ENCODE data around the gene PALM3. TPM values are rescaled to one million over a fixed set of nuclear protein-coding genes. Genes with fewer than 3 reads are reported as not detected.

The PALM3 gene
- total and polyA plus RNA-seq, 2 donors (not counting 3 experiments of a cell fraction or from before 2014, with no cell fraction given): 0.08 to 0.31 TPM

DNA sequence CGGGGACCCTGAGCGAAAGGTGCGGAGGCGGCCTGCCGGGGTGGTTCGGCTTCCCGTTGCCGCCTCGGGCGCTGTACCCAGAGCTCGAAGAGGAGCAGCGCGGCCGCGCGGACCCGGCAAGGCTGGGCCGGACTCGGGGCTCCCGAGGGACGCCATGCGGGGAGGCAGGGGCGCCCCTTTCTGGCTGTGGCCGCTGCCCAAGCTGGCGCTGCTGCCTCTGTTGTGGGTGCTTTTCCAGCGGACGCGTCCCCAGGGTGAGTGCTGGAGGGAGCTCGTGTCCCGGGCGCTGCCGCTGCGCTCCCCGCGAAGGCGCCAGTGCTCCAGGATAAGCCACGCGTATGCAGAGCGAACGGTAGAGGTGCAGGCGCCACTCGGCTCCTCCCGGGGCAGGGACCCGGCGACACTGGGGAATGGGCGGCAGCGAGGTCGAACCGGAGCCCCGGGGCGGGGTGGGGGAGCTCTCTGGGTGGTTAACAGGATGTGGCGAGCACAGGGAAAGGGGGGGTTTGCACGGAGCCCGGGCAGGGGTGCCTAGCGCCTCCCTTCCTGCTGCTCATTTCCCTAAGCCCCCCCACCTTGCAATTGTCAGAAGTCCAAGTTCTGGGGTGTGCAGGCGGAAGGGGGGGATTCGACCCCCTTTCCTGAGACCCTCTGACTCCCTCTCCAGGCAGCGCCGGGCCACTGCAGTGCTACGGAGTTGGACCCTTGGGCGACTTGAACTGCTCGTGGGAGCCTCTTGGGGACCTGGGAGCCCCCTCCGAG, 30.0 kb downstream of the PALM3 start, which contains the start of gene IL27RA:
TSS of gene IL27RA (plus strand) at position 44 of the 762 bp plus-strand sequence. CDS start at position 155, 111 bp downstream.
- Histone ChIP-seq H2AFZ (ENCODE audit: low read depth, low read length) (peak within 1 kb of the TSS; percentile 99), H4K20me1 (replicated peaks; ENCODE audit: control insufficient read depth, extremely low read depth, insufficient read depth, low read length) (no peaks in the 10 kb centered on the region), H3K4me3 (replicated peaks in 1 of 3; ENCODE audit: insufficient read depth in 1 of 3, low read depth in 1 of 3, low read length in 3 of 3) (peak within 1 kb of the TSS; percentile 58 to 67 (median 61)), H3K36me3 (ENCODE audit: control insufficient read depth in 2 of 2, extremely low read depth in 1 of 2, insufficient read depth in 2 of 2, low read length in 2 of 2) (no peaks in the 10 kb centered on the region), H3K27ac (ENCODE audit: insufficient read depth, low read depth, low read length) (no peak within 1 kb of the TSS), H3K27me3 (ENCODE audit: control insufficient read depth in 2 of 2, insufficient read depth in 2 of 2, low read length in 2 of 2) (peaks cover 0 to 7% of the 10 kb centered on the region in 2 experiments), H3K4me2 (ENCODE audit: insufficient read depth, low read length) (peak within 1 kb of the TSS; percentile 92), H3K9ac (replicated peaks; ENCODE audit: extremely low read depth, insufficient read depth, low read length) (peak within 1 kb of the TSS; percentile 42), H3K9me1 (replicated peaks; ENCODE audit: control insufficient read depth, extremely low read depth, insufficient read depth, low read length) (no peaks in the 10 kb centered on the region), H3K9me3 (replicated peaks; ENCODE audit: control insufficient read depth, insufficient read depth, low read length) (no peaks in the 10 kb centered on the region), H3K79me2 (ENCODE audit: control insufficient read depth, insufficient read depth, low read length) (no peaks in the 10 kb centered on the region), H3K4me1 (ENCODE audit: control insufficient read depth, extremely low read depth, insufficient read depth, low read length) (peaks cover 6% of the 10 kb centered on the region)
- FAIRE-seq: peak; percentile 8
- DNase-seq (ENCODE audit: low read depth, low spot score): peak; percentile 40
- BruUV-seq (replicated peaks): no TSS peak
- dilution Hi-C loops (cut with MboI; ENCODE audit: extremely low pct_ligation_motif_present, low sequenced_read_pairs): no loop called here
- TF ChIP-seq, protein P1, sequence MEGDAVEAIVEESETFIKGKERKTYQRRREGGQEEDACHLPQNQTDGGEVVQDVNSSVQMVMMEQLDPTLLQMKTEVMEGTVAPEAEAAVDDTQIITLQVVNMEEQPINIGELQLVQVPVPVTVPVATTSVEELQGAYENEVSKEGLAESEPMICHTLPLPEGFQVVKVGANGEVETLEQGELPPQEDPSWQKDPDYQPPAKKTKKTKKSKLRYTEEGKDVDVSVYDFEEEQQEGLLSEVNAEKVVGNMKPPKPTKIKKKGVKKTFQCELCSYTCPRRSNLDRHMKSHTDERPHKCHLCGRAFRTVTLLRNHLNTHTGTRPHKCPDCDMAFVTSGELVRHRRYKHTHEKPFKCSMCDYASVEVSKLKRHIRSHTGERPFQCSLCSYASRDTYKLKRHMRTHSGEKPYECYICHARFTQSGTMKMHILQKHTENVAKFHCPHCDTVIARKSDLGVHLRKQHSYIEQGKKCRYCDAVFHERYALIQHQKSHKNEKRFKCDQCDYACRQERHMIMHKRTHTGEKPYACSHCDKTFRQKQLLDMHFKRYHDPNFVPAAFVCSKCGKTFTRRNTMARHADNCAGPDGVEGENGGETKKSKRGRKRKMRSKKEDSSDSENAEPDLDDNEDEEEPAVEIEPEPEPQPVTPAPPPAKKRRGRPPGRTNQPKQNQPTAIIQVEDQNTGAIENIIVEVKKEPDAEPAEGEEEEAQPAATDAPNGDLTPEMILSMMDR (IDR thresholded peaks at IDR 0.05; ENCODE audit: extremely low read depth in 1 of 2, insufficient read depth in 1 of 2, low read depth in 1 of 2, low read length in 2 of 2): peak; percentile 48 to 77
- no peak for TF ChIP-seq GATA2 (IDR thresholded peaks at IDR 0.05; ENCODE audit: insufficient read depth, insufficient read length, low read depth, low read length)
- intact Hi-C loops (cut with micrococcal nuclease): loop anchor here (1.0 to 5.0 kb wide), 5 partner anchors 41 to 152 kb away; partner anchors contain the start of genes BRME1, CC2D1A, DCAF15 and MISP3
- ChIA-PET POLR2A (no interaction called here), CTCF (interaction anchor here (0.6 to 3.1 kb wide), 38 partner anchors 8 to 155 kb away, joined by 3 to 29 read pairs (median 4); partner anchors contain the start of genes DCAF15, MISP3, NANOS3 and RFX1)

All from endothelial cell of umbilical vein (primary cell).